IMR-90 (cell line): Measurements from ENCODE around the gene KRTAP4-8. TPM values are rescaled to one million over a fixed set of nuclear protein-coding genes. Genes with fewer than 3 reads are reported as not detected.

Experiments
- ATAC-seq: fragments of 200-7000 bp; cut with Tn5 transposase; 2 replicates; pipeline ENCODE4 v1.9.1; 2020; ENCODE audit warnings: low read depth, mild to moderate bottlenecking, moderate library complexity
- BruUV-seq: library from RNA; stranded (reverse); fragments of 400-500 nt; replicated peaks from 2 replicates; lab custom pipeline; 2021; lab: Mats Ljungman, UMichigan
- CTCF ChIA-PET: fragments of 300-600 bp; formaldehyde crosslinking; extraction: SDS; loops from one replicate; lab custom pipeline; 2021; ENCODE audit warnings: antibody characterized with exemption; lab: Yijun Ruan, JAX
- POLR2A ChIA-PET: fragments of 300-600 bp; sonication (Branson Sonifier 250); formaldehyde crosslinking; loops from one replicate; lab custom pipeline; 2022; ENCODE audit warnings: antibody characterized with exemption; ENCODE audit not compliant: unreplicated experiment; lab: Charles Lee
- DNase-seq: peaks from one replicate; pipeline ENCODE4 v3.0.0; 2013
- H2AFZ ChIP-seq: replicated peaks from 2 replicates; pipeline ENCODE3; 2013; ENCODE audit warnings: low read length, mild to moderate bottlenecking; ENCODE audit not compliant: poor library complexity
- H2AK5ac ChIP-seq: 2 replicates; pipeline ENCODE4 v1.6.1; 2013; ENCODE audit warnings: low read depth, low read length, inconsistent platforms
- H2AK9ac ChIP-seq: replicated peaks from 2 replicates; pipeline ENCODE3; 2013; ENCODE audit warnings: mild to moderate bottlenecking, low read depth, low read length, moderate library complexity; ENCODE audit not compliant: poor library complexity
- H2BK120ac ChIP-seq: 2 replicates; pipeline ENCODE4 v1.6.1; 2013; ENCODE audit warnings: low read depth, low read length, inconsistent platforms
- H2BK15ac ChIP-seq: 3 replicates; pipeline ENCODE4 v1.6.1; 2013; ENCODE audit warnings: low read depth, low read length, inconsistent platforms
- H2BK20ac ChIP-seq: 2 replicates; pipeline ENCODE4 v1.6.1; 2013; ENCODE audit warnings: low read depth, mild to moderate bottlenecking, inconsistent platforms, low read length, moderate library complexity
- H2BK5ac ChIP-seq: 2 replicates; pipeline ENCODE4 v1.6.1; 2013; ENCODE audit warnings: mild to moderate bottlenecking, low read depth, low read length, inconsistent platforms; ENCODE audit not compliant: poor library complexity, severe bottlenecking
- H3K14ac ChIP-seq: replicated peaks from 2 replicates; pipeline ENCODE4 v1.6.1; 2013; ENCODE audit warnings: low read depth, low read length, inconsistent platforms
- H3K18ac ChIP-seq: 2 replicates; pipeline ENCODE4 v1.6.1; 2013; ENCODE audit warnings: low read depth, low read length, control low read depth
- H3K23ac ChIP-seq: 2 replicates; pipeline ENCODE4 v1.6.1; 2013; ENCODE audit warnings: low read depth, low read length, inconsistent platforms
- H3K27ac ChIP-seq: 2 replicates; pipeline ENCODE4 v1.5.1; 2013; ENCODE audit warnings: mild to moderate bottlenecking, control low read depth, low read length; ENCODE audit not compliant: insufficient read depth
- H3K27me3 ChIP-seq: 2 replicates; pipeline ENCODE4 v1.6.1; 2013; ENCODE audit warnings: low read length; ENCODE audit not compliant: control insufficient read depth, insufficient read depth
- H3K36me3 ChIP-seq: 2 replicates; pipeline ENCODE4 v1.6.1; 2013; ENCODE audit warnings: low read length, mixed read lengths; ENCODE audit not compliant: control insufficient read depth, insufficient read depth
- H3K4ac ChIP-seq: 2 replicates; pipeline ENCODE4 v1.6.1; 2013; ENCODE audit warnings: low read depth, low read length, inconsistent platforms
- H3K4me1 ChIP-seq: 2 replicates; pipeline ENCODE4 v1.6.1; 2013; ENCODE audit warnings: low read length, mixed read lengths; ENCODE audit not compliant: control insufficient read depth, insufficient read depth
- H3K4me2 ChIP-seq: 2 replicates; pipeline ENCODE4 v1.6.1; 2013; ENCODE audit warnings: low read depth, mild to moderate bottlenecking, control low read depth, low read length, moderate library complexity
- H3K4me3 ChIP-seq: 2 replicates; pipeline ENCODE4 v1.5.1; 2013; ENCODE audit warnings: low read depth, mild to moderate bottlenecking, control low read depth, low read length, moderate library complexity; ENCODE audit not compliant: insufficient read depth
- H3K56ac ChIP-seq: 2 replicates; pipeline ENCODE4 v1.6.1; 2013; ENCODE audit warnings: low read length, inconsistent platforms; ENCODE audit not compliant: insufficient read depth; ENCODE audit errors: extremely low read depth
- H3K79me1 ChIP-seq, 2 experiments: 2 replicates each; pipeline ENCODE4 v1.6.1; 2013; ENCODE audit warnings: low read length in 2 of 2, inconsistent platforms in 1 of 2, low read depth in 1 of 2
- H3K9ac ChIP-seq: 2 replicates; pipeline ENCODE4 v1.6.1; 2013; ENCODE audit warnings: low read depth, low read length, control low read depth
- H3K9me1 ChIP-seq: 2 replicates; pipeline ENCODE4 v1.6.1; 2013; ENCODE audit warnings: low read length, inconsistent platforms; ENCODE audit not compliant: insufficient read depth
- H3K9me3 ChIP-seq: 2 replicates; pipeline ENCODE4 v1.6.1; 2013; ENCODE audit warnings: low read length; ENCODE audit not compliant: control insufficient read depth, insufficient read depth
- H4K20me1 ChIP-seq: 2 replicates; pipeline ENCODE4 v1.6.1; 2013; ENCODE audit warnings: low read length, inconsistent platforms; ENCODE audit not compliant: insufficient read depth
- H4K5ac ChIP-seq: 2 replicates; pipeline ENCODE4 v1.6.1; 2013; ENCODE audit warnings: mild to moderate bottlenecking, low read depth, low read length, control low read depth
- H4K8ac ChIP-seq, 2 experiments: 2 replicates each; pipeline ENCODE4 v1.6.1; 2013; ENCODE audit warnings: low read depth in 2 of 2, low read length in 2 of 2, control low read depth in 1 of 2, inconsistent platforms in 1 of 2
- H4K91ac ChIP-seq: 2 replicates; pipeline ENCODE4 v1.6.1; 2013; ENCODE audit warnings: low read depth, low read length, inconsistent platforms; ENCODE audit not compliant: insufficient read depth
- BHLHE40 ChIP-seq: fragments of 150-350 bp; IDR thresholded peaks from 2 replicates; pipeline ENCODE4 v1.6.1; 2016; ENCODE audit warnings: mild to moderate bottlenecking, low read depth, low read length
- CEBPB ChIP-seq: IDR thresholded peaks from 2 replicates; pipeline ENCODE4 v1.6.1; 2012; ENCODE audit warnings: low read depth, low read length, improper control_type of control experiment
- CHD1 ChIP-seq: IDR thresholded peaks from 2 replicates; pipeline ENCODE4 v1.6.1; 2012; ENCODE audit warnings: low read depth, low read length, improper control_type of control experiment
- FOS ChIP-seq: fragments of 150-350 bp; IDR thresholded peaks from 2 replicates; pipeline ENCODE4 v1.6.1; 2016; ENCODE audit warnings: low read depth, low read length
- MAFK ChIP-seq: IDR thresholded peaks from 2 replicates; pipeline ENCODE4 v1.6.1; 2012; ENCODE audit warnings: low read depth, low read length, improper control_type of control experiment
- MAZ ChIP-seq: IDR thresholded peaks from 2 replicates; pipeline ENCODE4 v1.6.1; 2012; ENCODE audit warnings: low read depth, mild to moderate bottlenecking, low read length, improper control_type of control experiment, moderate library complexity, borderline replicate concordance
- POLR2A ChIP-seq: IDR thresholded peaks from 2 replicates; pipeline ENCODE4 v1.6.1; 2012; ENCODE audit warnings: mild to moderate bottlenecking, low read depth, low read length
- RAD21 ChIP-seq: IDR thresholded peaks from 2 replicates; pipeline ENCODE4 v1.6.1; 2012; ENCODE audit warnings: low read length, improper control_type of control experiment
- WGBS, 2 experiments: methylation state at CpG; one replicate each; pipeline versions ENCODE4 v1.1.5 to v1.1.7; 2013; ENCODE audit warnings: missing lambda C conversion rate in 2 of 2; ENCODE audit not compliant: insufficient read length in 1 of 2; ENCODE audit errors: extremely low coverage in 2 of 2; 5-methylcytosine and 5-hydroxymethylcytosine counted together
- dilution Hi-C: fragments of 300-500 bp; cut with HindIII; formaldehyde crosslinking; loops from one replicate; pipeline ENCODE4 v1.14.3; 2018; ENCODE audit warnings: low sequenced_read_pairs; ENCODE audit not compliant: unreplicated experiment
- in situ Hi-C: fragments of 300-500 bp; cut with MboI; formaldehyde crosslinking; loops from 3 replicates; pipeline ENCODE4 v1.14.3; 2019; ENCODE audit warnings: low sequenced_read_pairs, inconsistent platforms, mixed read lengths
- intact Hi-C: fragments of 100-400 bp; cut with micrococcal nuclease; formaldehyde crosslinking; loops from 2 replicates; pipeline ENCODE4 v1.10.0; 2022
- polyA plus RNA-seq, 3 experiments: library from polyadenylated mRNA; depleted of rRNA; stranded (reverse); fragments of >200 nt; gene quantifications; 2 replicates each; pipeline ENCODE4 v1.2.3, GENCODE V29; 2012; ENCODE audit warnings: low replicate concordance in 1 of 3
- total RNA-seq: library from RNA; depleted of rRNA; stranded (reverse); fragments of >200 nt; gene quantifications from 2 replicates; pipeline ENCODE4 v1.2.3, GENCODE V29; 2012
- TF ChIP-seq, protein P1 (sequence below): conservative IDR thresholded peaks from 2 replicates; pipeline ENCODE4 v1.5.1; 2012; ENCODE audit warnings: mild to moderate bottlenecking, low read depth, low read length, improper control_type of control experiment
- TF ChIP-seq, protein P2 (sequence below): fragments of 150-350 bp; IDR thresholded peaks from 2 replicates; pipeline ENCODE4 v1.6.1; 2017; ENCODE audit warnings: mild to moderate bottlenecking, antibody characterized with exemption, low read length, low read depth

KRTAP4-8 gene
- total and polyA plus RNA-seq, 2 of the 4 experiments (the other 2 are of a cell fraction): not detected

DNA sequence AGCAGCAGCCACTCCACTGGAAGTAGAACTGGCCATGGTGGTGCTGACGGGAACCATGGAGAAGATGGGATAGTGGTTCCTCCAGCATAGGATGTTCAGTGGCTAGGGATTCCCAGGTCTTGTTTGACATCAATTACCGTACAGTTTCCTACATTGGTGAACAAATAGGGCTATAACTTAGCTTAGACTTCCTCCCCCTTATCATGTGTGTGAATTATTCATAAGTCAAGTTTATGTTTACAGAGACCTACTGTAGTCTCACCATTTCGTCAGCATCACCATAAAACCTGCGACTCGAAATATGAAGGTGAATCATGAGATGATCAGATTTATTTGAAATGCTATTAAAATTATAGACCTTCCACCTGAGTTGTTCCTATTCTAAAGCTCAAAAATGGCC lies 39.2 kb downstream of the KRTAP4-8 start:
- H3K27ac ChIP-seq: peak overlapping the region; percentile 63
- H2BK20ac ChIP-seq: peak overlapping the region; percentile 96
- peak overlapping the region; percentile 83 for H3K56ac ChIP-seq
- peak; percentile 57 for DNase-seq
- BruUV-seq: no TSS peak
- peak overlapping the region; percentile 99 for H3K18ac ChIP-seq
- no peaks in the 10 kb centered on the region for H4K20me1 ChIP-seq
- peak overlapping the region; percentile 89 for H3K14ac ChIP-seq
- WGBS, 2 experiments: no CpG with 5 or more reads among the region's 5 CpGs
- TF ChIP-seq MAFK: no peak
- TF ChIP-seq CEBPB: no peak
- no peak for TF ChIP-seq FOS
- TF ChIP-seq MAZ: no peak
- TF ChIP-seq, protein P1, sequence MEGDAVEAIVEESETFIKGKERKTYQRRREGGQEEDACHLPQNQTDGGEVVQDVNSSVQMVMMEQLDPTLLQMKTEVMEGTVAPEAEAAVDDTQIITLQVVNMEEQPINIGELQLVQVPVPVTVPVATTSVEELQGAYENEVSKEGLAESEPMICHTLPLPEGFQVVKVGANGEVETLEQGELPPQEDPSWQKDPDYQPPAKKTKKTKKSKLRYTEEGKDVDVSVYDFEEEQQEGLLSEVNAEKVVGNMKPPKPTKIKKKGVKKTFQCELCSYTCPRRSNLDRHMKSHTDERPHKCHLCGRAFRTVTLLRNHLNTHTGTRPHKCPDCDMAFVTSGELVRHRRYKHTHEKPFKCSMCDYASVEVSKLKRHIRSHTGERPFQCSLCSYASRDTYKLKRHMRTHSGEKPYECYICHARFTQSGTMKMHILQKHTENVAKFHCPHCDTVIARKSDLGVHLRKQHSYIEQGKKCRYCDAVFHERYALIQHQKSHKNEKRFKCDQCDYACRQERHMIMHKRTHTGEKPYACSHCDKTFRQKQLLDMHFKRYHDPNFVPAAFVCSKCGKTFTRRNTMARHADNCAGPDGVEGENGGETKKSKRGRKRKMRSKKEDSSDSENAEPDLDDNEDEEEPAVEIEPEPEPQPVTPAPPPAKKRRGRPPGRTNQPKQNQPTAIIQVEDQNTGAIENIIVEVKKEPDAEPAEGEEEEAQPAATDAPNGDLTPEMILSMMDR: no peak
- no peak for TF ChIP-seq RAD21
- TF ChIP-seq BHLHE40: no peak
- no peak for TF ChIP-seq POLR2A
- TF ChIP-seq, protein P2, sequence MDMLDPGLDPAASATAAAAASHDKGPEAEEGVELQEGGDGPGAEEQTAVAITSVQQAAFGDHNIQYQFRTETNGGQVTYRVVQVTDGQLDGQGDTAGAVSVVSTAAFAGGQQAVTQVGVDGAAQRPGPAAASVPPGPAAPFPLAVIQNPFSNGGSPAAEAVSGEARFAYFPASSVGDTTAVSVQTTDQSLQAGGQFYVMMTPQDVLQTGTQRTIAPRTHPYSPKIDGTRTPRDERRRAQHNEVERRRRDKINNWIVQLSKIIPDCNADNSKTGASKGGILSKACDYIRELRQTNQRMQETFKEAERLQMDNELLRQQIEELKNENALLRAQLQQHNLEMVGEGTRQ: no peak
- TF ChIP-seq CHD1: no peak
- dilution Hi-C loops (no loop called here), intact Hi-C loops (loop anchor here (5.0 kb wide), 1 partner anchor 101 kb away; no protein-coding TSS in a partner anchor), in situ Hi-C loops (no loop called here)
- H3K27me3 ChIP-seq: no peaks in the 10 kb centered on the region
- peak overlapping the region; percentile 2 for H2AK9ac ChIP-seq
- H3K9me3 ChIP-seq: no peaks in the 10 kb centered on the region
- H4K8ac ChIP-seq: peak overlapping the region; percentile 70 to 82
- peak overlapping the region; percentile 95 for H2BK120ac ChIP-seq
- no peak overlapping the region; the same call in 1 of the 2 replicates for H3K9ac ChIP-seq
- H3K4me1 ChIP-seq: peaks cover 16% of the 10 kb centered on the region
- no peak overlapping the region for H2AFZ ChIP-seq
- peak overlapping the region; percentile 97 for H4K5ac ChIP-seq
- H3K4me3 ChIP-seq: no peak overlapping the region
- H2BK5ac ChIP-seq: peak overlapping the region; percentile 80
- ATAC-seq: no peak
- H3K36me3 ChIP-seq: no peaks in the 10 kb centered on the region
- H3K4me2 ChIP-seq: peak overlapping the region; percentile 13; the same call in 1 of the 2 replicates
- H2BK15ac ChIP-seq: peak overlapping the region; percentile 48
- peaks cover 2% of the 10 kb centered on the region; the same call in 1 of the 2 replicates for H3K9me1 ChIP-seq
- POLR2A ChIA-PET: interaction anchor here (0.8 to 3.0 kb wide), 2 partner anchors 10 to 149 kb away, joined by 5 to 12 read pairs; no protein-coding TSS in a partner anchor
- CTCF ChIA-PET: interaction anchor here (0.7 kb wide), 1 partner anchor 255 kb away, joined by 3 read pairs; no protein-coding TSS in a partner anchor
- peak overlapping the region; percentile 91 for H3K4ac ChIP-seq
- H4K91ac ChIP-seq: peak overlapping the region; percentile 86
- H3K79me1 ChIP-seq: no peaks in the 10 kb centered on the region
- H2AK5ac ChIP-seq: peak overlapping the region; percentile 85
- peak overlapping the region; percentile 60; the same call in 1 of the 2 replicates for H3K23ac ChIP-seq
